ENCODE measurements around the gene LINC01488. TPM values are rescaled to one million over a fixed set of nuclear protein-coding genes. Genes with fewer than 3 reads are reported as not detected.
A peak's percentile ranks its signal among the peaks of the same experiment; 100 is the strongest.

LINC01488 gene
- total RNA-seq, 1 experiment from 2014 or later = not detected

DNA sequence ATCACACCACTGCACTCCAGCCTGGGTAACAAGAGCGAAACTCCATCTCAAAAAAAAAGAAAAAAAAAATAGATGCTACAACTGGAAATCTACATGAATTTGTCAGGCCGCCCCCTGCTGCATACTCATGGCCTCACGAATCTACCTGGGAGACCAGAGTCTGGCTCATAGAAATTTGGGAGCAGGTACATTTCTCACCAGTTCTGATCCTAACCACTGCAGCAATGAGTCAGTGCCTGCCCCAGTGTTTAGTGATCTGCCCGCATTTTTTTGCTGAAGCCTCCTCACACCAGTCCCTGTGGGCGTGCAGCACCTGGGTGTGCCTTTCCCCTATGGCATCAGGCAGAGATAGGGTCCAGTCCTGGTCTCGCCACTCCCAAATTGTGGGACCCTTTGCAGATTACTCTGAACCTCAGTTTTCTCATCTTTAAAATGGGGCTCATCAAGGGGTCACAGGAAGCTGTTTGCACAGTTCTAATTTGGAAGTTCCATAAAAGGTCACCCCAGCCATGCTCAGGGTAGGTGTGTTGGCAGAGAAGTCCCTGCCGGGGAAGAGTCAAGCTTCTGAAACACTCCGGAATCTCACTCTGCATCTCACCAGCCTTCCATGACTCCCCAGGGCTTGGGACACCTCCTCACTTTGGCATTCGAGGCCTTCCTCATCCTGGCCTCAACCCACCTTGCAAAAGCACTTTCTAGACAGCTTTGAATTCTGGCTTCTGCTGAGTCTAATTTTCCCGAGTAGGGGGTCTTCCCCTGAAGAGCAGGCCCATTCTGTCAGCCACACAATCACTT lies 39.3 kb upstream of the LINC01488 start:
- no peak for DNase-seq
- Histone ChIP-seq H3K36me3 (replicated peaks; ENCODE audit: control insufficient read depth, insufficient read depth, low read length) (no peaks in the 10 kb centered on the region), H3K4me3 (ENCODE audit: insufficient read depth, low read depth, low read length) (no peak overlapping the region), H3K27me3 (ENCODE audit: control insufficient read depth, insufficient read depth, low read length) (0 out of 2 replicates have a peak, but pooled peaks cover 2% of the 10 kb centered on the region)

DNA sequence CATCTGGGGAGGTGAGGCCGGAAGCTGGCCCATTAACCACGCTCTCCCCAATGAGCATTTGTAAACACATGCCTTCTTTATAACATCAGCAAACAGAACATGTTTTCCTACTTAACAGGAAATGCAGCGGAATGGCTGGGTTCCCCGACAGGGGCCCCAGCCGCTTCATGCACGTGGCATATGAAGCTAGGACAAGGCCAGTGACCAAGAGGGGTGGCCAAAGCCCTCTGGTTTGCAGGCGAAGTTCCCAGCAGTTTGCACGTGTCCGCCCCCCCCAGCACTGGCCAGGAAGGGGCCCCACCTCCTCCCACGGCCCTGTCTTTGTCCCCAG lies 38.7 kb upstream of the LINC01488 start:
- 0 out of 2 replicates have a peak, but pooled peaks cover 2% of the 10 kb centered on the region for H3K27me3 ChIP-seq (ENCODE audit: control insufficient read depth, insufficient read depth, low read length)
- DNase-seq = peak; percentile 72
- no peak overlapping the region for H3K4me3 ChIP-seq (ENCODE audit: insufficient read depth, low read depth, low read length)
- no peaks in the 10 kb centered on the region for H3K36me3 ChIP-seq (replicated peaks; ENCODE audit: control insufficient read depth, insufficient read depth, low read length)

DNA sequence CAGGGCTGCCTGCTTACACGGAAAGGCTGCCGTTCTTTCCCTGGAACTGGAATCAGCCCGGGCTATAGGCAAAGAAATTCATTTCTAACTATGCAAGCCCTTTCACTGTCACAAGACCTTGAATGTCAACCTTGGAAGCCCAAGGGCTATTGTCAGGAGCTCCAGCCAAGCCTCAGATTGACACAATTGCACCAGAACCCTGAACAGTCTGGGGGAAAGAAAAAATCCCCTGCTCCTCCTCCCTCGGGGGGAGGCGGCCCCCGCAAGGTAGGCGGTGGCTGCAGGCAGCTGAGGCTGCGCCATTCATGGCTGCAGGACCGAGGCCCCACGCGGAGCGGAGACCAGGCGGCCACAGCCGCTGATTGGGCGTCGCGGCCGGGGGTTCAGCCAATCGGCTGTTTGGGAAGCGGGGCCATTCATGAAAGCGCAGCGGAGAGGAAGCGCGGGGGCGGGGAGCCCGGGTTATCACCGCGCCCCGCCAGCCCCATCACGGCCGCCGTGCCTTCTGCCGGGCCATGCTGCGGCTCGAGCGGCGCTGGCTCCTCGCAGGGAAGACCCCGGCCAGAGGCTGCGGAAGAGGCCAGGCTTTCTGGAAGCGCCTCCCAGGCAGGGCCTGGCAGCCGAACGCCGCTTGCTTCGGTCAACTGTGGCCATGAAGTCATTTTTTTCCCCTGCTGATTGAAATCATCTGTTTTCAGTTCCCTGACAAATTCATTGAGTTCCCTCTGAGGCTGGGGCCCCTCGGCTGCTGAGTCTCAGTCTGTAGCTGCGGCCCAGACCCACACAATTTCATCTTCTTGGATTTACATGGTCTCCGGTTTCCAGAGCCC lies 38.1 kb upstream of the LINC01488 start:
- DNase-seq = peak; percentile 98
- H3K27me3 ChIP-seq (ENCODE audit: control insufficient read depth, insufficient read depth, low read length) = 0 out of 2 replicates have a peak, but pooled peaks cover 2% of the 10 kb centered on the region
- no peaks in the 10 kb centered on the region for H3K36me3 ChIP-seq (replicated peaks; ENCODE audit: control insufficient read depth, insufficient read depth, low read length)
- peak overlapping the region; percentile 19 for H3K4me3 ChIP-seq (ENCODE audit: insufficient read depth, low read depth, low read length)

DNA sequence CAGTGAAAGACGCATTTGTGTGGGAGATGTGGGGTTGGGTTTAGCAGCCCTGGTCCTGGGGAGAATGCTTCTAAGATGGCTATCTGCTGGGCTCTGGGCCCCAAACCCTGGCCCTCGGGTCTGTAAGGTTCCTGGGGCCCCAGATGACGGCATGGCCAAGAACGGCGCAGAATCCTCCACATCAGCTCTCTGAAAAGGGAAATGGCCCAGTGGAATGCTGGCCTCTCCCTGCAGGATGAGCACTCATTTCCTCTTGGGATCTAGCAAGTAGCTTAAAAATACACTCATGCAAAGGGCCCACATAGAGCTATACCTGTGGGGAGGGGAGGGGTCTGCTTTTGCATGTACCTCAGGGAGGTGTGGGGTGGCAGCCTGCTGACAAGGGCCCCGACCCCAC lies 37.5 kb upstream of the LINC01488 start:
- no peak overlapping the region for H3K4me3 ChIP-seq (ENCODE audit: insufficient read depth, low read depth, low read length)
- H3K36me3 ChIP-seq (replicated peaks; ENCODE audit: control insufficient read depth, insufficient read depth, low read length) = no peaks in the 10 kb centered on the region
- DNase-seq = no peak

GRCh38 chr11:69444381-69445130 lies 36.9 kb upstream of the LINC01488 start:
- Histone ChIP-seq H3K4me3 (ENCODE audit: insufficient read depth, low read depth, low read length) (no peak overlapping the region), H3K36me3 (replicated peaks; ENCODE audit: control insufficient read depth, insufficient read depth, low read length) (no peaks in the 10 kb centered on the region), H3K27me3 (ENCODE audit: control insufficient read depth, insufficient read depth, low read length) (0 out of 2 replicates have a peak, but pooled peaks cover 2% of the 10 kb centered on the region)
- peak; percentile 87 for DNase-seq

More for the DNA sequence above, 37.5 kb upstream of the LINC01488 start:
- H3K27me3 ChIP-seq (ENCODE audit: control insufficient read depth, insufficient read depth, low read length) = 0 out of 2 replicates have a peak, but pooled peaks cover 2% of the 10 kb centered on the region

- H3K27me3 ChIP-seq (ENCODE audit: control insufficient read depth, insufficient read depth, low read length) = no peaks in the 10 kb centered on the region
- no peak for DNase-seq
- H3K4me3 ChIP-seq (ENCODE audit: insufficient read depth, low read depth, low read length) = no peak overlapping the region
- no peaks in the 10 kb centered on the region for H3K36me3 ChIP-seq (replicated peaks; ENCODE audit: control insufficient read depth, insufficient read depth, low read length)
These were observed 36.4 kb upstream of the LINC01488 start for GRCh38 chr11:69445131-69445470.

DNA sequence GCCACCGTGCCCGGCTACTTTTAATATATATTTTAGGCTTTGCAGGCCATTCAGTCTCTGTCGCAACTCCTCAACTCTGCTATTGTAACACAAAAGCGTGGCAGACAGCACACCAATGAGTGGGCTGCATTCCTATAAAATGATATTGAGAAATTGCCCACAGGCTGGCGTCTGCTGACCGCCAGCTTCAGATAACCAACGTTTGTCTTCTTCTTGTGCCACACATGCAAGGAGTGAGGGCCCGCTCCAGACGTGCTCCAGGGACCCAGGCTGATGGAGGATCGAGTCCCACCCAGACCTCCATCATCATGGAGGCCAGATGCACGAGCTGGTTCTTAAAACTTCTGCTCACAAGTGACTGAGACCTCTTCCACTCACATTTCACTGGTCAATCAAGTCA lies 35.4 kb upstream of the LINC01488 start:
- no peak overlapping the region for H3K4me3 ChIP-seq (ENCODE audit: insufficient read depth, low read depth, low read length)
- DNase-seq = no peak
- H3K27me3 ChIP-seq (ENCODE audit: control insufficient read depth, insufficient read depth, low read length) = no peaks in the 10 kb centered on the region
- H3K36me3 ChIP-seq (replicated peaks; ENCODE audit: control insufficient read depth, insufficient read depth, low read length) = no peaks in the 10 kb centered on the region

- Histone ChIP-seq H3K27me3 (ENCODE audit: control insufficient read depth, insufficient read depth, low read length) (no peaks in the 10 kb centered on the region), H3K36me3 (replicated peaks; ENCODE audit: control insufficient read depth, insufficient read depth, low read length) (no peaks in the 10 kb centered on the region), H3K4me3 (ENCODE audit: insufficient read depth, low read depth, low read length) (no peak overlapping the region)
- DNase-seq = no peak
These were observed 33.7 kb upstream of the LINC01488 start for GRCh38 chr11:69447786-69448185.

DNA sequence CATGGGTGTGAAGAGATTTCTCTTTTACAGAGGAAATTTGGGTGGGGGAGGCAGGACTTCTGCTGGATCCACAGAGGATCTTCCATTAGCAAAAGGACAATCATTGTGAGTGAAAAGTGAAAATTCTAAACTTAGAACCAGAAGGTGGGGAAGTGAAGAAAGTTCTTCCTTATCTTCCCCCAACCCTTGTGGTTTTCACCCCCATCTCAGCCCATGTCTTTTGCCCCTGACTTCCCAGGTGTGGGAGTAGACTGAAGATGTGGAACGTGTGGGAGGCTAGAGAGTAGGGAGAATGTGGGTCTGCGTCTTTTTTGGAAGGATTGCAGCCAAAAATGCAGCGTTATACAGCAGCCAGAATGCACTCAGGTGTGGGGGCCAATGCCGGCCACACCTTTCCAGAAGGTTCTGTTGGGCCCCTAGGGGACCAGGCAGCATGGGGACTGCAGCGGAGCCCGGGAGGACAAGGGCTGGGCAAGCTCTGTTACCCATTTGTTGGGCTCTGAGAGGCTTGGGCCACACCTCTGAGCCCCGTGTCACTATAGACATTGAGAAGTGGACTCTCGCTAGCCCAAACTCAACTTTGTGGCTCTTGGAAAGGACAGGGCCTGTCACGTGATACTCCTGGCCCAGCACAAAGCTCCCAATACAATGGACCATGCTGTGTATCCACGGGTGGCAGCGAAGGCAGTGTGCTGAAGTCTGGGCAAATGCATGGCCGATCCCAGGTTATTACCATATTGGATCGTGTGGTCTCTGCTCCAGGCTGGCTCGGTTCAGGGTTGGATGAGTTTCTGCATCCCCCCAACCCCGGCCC lies 32.8 kb upstream of the LINC01488 start:
- no peaks in the 10 kb centered on the region for H3K36me3 ChIP-seq (replicated peaks; ENCODE audit: control insufficient read depth, insufficient read depth, low read length)
- no peaks in the 10 kb centered on the region for H3K27me3 ChIP-seq (ENCODE audit: control insufficient read depth, insufficient read depth, low read length)
- no peak for DNase-seq
- H3K4me3 ChIP-seq (ENCODE audit: insufficient read depth, low read depth, low read length) = no peak overlapping the region

GRCh38 chr11:69449320-69450063 lies 32.0 kb upstream of the LINC01488 start:
- DNase-seq = no peak
- H3K36me3 ChIP-seq (replicated peaks; ENCODE audit: control insufficient read depth, insufficient read depth, low read length) = no peaks in the 10 kb centered on the region
- no peaks in the 10 kb centered on the region for H3K27me3 ChIP-seq (ENCODE audit: control insufficient read depth, insufficient read depth, low read length)
- H3K4me3 ChIP-seq (ENCODE audit: insufficient read depth, low read depth, low read length) = no peak overlapping the region

- Histone ChIP-seq H3K27me3 (ENCODE audit: control insufficient read depth, insufficient read depth, low read length) (no peaks in the 10 kb centered on the region), H3K4me3 (ENCODE audit: insufficient read depth, low read depth, low read length) (no peak overlapping the region), H3K36me3 (replicated peaks; ENCODE audit: control insufficient read depth, insufficient read depth, low read length) (no peaks in the 10 kb centered on the region)
- DNase-seq = no peak
These were observed 31.2 kb upstream of the LINC01488 start for GRCh38 chr11:69450064-69450856.

DNA sequence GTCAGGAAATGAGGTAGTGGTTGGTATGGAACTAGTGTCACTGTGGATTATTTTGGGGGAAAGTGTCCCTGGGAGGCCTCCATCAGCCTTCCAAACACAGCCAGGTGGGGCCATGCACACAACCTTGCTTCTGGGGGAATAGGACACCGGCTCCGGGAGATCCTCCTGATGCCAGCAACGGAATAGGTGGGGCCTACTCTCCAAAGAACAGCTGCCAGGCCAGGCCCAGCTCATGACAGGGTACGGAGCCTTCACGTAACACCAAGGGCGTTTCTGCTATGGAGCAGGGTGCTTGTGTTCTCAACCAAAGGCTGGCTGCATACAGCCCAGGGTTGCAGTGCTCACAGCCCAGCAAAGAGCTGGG lies 30.6 kb upstream of the LINC01488 start:
- DNase-seq = no peak
- Histone ChIP-seq H3K27me3 (ENCODE audit: control insufficient read depth, insufficient read depth, low read length) (no peaks in the 10 kb centered on the region), H3K36me3 (replicated peaks; ENCODE audit: control insufficient read depth, insufficient read depth, low read length) (no peaks in the 10 kb centered on the region), H3K4me3 (ENCODE audit: insufficient read depth, low read depth, low read length) (no peak overlapping the region)

DNA sequence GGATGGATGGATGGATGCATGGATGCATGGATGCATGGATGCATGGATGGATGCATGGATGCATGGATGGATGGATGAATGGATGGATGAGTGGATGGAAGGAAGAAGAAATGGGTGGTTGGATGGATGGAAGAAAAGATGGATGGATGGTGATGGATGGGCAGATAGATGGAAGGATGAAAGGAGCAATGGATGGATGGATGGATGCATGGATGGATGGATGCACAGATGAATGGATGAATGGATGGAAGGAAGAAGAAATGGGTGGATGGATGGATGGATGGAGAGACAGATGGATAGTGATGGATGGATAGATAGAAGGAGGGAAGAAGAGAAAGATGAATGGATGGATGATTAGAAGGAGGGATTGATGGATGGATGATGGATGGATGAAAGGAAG lies 30.2 kb upstream of the LINC01488 start:
- H3K36me3 ChIP-seq (replicated peaks; ENCODE audit: control insufficient read depth, insufficient read depth, low read length) = no peaks in the 10 kb centered on the region
- no peak overlapping the region for H3K4me3 ChIP-seq (ENCODE audit: insufficient read depth, low read depth, low read length)
- no peak for DNase-seq
- no peaks in the 10 kb centered on the region for H3K27me3 ChIP-seq (ENCODE audit: control insufficient read depth, insufficient read depth, low read length)

Measured in H7 (cell line).